GM13977 (cell line): ENCODE results near the gene FCN3.

ENCODE experiments used
- DNase-seq: peaks from one replicate; pipeline ENCODE4 v3.0.0; 2012; ENCODE audit warnings: low spot score
- in situ Hi-C: fragments of 300-500 bp; cut with MboI; formaldehyde crosslinking; loops from one replicate; pipeline ENCODE4 v1.12.0; 2022; ENCODE audit warnings: low sequenced_read_pairs, low pct_unique_long_range_greater_than_20kb, mixed read lengths, inconsistent platforms; ENCODE audit not compliant: unreplicated experiment
- TF ChIP-seq, protein P1 (sequence below): IDR thresholded peaks from 2 replicates; pipeline ENCODE4 v1.5.1; 2012; ENCODE audit warnings: mild to moderate bottlenecking, control low read depth; ENCODE audit not compliant: insufficient read depth; ENCODE audit errors: extremely low read depth, missing control alignments

Gene FCN3

DNA sequence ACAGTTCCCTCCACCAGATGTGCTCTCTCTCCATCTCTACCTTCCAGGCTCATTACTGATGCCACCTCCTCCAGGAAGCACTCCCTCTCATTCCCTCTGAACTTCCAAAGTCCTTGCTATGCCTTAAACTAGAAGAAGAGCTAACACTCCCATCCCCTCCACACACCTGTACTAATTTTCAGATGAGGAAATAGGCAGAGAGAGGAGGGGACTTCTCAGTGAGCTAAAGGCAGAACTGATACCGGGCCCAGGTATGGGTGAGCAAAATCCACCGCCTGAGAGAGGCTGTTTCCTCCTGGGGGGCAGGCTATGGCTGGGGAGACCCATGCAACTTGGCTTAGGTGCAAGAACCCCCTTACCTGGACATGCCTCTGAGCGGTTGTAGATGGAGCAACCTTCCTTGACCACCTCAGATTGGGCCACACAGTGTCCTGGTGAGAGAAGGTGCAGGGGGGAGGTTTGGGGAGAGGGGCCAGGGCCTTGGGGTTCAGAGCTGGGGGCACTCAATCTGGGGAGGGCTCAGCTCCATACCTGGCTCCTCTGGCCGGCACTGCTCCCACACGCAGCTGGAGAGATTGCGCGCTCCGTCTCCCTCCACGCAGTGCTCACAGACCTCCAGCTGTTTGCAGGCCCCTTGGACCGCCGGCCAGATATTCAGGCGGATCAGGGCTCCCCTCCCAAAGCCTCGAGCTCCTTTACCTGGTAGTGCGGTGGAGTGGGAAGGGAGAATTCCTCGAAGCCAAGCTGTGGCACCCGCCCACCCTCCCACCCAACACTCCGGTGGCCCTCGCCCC is 7.5 kb upstream of the FCN3 start:
- in situ Hi-C loops: no loop called here
- TF ChIP-seq, protein P1, sequence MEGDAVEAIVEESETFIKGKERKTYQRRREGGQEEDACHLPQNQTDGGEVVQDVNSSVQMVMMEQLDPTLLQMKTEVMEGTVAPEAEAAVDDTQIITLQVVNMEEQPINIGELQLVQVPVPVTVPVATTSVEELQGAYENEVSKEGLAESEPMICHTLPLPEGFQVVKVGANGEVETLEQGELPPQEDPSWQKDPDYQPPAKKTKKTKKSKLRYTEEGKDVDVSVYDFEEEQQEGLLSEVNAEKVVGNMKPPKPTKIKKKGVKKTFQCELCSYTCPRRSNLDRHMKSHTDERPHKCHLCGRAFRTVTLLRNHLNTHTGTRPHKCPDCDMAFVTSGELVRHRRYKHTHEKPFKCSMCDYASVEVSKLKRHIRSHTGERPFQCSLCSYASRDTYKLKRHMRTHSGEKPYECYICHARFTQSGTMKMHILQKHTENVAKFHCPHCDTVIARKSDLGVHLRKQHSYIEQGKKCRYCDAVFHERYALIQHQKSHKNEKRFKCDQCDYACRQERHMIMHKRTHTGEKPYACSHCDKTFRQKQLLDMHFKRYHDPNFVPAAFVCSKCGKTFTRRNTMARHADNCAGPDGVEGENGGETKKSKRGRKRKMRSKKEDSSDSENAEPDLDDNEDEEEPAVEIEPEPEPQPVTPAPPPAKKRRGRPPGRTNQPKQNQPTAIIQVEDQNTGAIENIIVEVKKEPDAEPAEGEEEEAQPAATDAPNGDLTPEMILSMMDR: no peak
- DNase-seq: no peak

DNA sequence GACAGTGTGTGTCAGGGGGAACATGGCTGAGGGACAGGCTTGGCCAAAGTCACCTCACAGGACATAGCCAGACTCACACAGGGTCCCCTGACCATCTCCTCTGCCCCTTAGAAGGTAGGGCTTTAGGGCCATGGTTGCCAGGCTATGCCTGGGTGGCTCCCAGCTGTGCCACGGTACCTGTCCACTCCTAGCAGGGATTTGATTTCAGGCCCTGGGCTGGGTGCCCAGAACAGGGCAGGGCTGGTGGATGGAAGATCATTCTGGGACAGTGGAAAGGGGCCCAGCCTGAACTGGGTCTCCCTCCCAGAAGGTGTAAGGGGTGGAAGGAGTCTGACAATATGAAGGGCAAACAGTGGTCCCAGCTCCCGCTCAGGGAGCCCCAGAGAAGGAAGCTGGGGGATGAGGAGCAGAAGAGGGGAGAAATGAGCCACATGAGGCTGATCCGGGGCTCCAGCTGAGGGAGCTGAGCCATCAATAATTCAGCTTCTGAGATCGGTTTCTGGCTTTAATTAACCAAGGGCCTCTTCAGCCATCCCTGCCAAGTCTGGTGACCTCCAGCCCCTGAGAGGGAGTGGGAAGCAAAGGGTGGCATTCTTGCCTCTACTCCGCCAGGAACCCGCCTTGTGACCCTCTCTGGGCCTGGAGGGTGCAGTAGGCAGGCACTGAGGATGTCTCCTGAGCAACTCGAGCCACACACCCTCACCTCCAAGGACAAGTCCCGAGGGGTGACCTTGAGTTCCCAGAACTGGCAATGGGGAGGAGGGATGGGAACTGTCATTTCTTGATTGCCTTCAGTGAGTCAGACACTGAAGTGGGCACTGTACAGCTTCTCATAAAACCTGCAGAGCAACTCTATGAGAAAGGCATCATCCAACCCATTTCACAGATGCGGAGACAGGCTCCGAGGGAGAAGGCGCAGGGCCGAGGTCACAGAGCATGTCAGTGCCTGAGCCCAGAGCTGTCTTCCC is 6.4 kb upstream of the FCN3 start:
- TF ChIP-seq, protein P1: no peak
- no peak for DNase-seq
- in situ Hi-C loops: no loop called here

DNA sequence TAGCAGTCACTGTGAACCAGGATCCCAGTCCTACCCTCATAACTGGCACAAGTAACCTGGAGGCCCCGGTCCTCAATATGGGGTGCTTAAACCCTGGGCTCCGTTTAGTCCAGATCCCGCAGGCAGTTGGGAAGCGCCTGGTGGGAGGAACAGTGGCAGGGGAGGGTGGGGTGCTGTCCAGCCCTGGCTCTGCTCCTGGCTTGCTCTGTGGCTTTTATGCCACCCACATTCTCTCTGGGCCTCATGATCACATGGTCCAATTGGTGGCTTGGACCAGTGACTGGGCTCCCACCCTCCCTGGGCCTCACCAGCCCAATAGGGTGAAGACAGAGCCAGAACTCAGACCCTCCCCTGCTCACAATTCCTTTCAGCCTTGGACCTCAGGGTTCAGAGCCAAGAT is 5.6 kb upstream of the FCN3 start:
- TF ChIP-seq, protein P1: no peak
- in situ Hi-C loops: no loop called here

DNA sequence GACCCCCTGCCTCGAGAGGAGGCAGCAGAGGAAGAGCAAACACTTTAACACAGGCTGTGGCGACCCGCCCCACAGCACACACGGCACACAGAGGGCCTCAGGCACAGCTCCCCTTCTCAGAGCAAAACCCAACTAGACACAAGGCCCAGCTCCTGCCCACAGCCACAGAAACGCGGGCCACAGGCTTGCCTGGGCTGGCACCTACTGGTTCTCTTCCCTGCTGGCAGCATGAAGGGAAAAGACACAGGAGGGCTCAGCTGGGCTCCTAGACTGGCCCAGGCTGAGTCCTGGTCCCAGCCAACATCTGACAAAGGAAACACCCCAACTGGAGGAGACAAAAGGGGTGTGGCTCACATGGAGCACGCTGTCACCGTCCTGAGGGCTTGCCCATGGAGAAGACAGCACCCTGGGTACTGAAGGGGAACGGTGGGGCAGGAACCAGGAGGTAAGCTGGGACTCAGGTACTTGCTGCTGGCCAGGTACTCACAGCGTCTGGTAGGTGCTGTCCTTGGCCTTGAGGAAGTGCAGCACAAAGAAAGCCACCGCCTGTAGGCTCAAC is 5.0 kb upstream of the FCN3 start:
- TF ChIP-seq, protein P1: no peak
- in situ Hi-C loops: loop anchor here (10.0 kb wide), 1 partner anchor 65 kb away; no protein-coding TSS in a partner anchor
- DNase-seq: no peak

More for the DNA sequence above, 5.6 kb upstream of the FCN3 start:
- no peak for DNase-seq

DNA sequence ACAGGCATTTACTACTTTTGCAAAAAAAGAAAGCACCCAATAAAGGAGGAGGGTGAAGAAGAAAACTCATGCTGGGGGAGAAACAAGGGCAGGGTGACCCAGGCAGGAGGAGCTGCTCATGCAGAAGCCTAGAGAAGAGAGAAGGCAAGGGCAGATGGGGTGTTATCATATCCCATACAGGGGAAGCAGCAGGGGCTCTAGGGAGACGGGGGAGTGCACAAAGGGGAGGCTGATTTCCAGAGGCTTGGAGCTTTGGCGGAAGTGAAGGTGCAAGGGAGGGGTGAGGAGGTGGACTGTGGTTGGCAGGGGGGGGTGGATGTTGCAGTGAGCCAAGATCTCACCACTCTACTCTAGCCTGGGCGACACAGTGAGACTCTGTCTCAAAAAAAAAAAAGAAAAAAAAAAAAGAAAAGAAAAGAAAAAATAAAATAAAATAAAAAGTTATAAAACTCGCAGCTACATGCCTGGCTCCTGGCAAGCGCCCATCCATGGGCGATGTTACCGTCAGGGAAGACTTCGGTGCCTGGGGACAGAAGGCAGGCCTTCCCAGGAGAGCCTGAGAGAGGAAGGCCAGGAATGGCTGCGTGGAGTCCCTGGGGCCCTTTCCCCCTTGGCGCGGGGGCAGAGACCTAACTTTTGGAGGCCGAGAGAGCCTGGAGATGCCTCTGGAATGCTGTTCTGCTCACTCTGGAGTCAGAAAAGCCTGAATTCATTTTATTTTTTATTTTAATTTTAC is 3.3 kb upstream of the FCN3 start:
- no peak for DNase-seq
- in situ Hi-C loops: loop anchor here (10.0 kb wide), 1 partner anchor 63 kb away; no protein-coding TSS in a partner anchor
- TF ChIP-seq, protein P1: no peak
